NB4 (cell line): ENCODE results near the gene STUM.

ENCODE experiments used
- MAX ChIP-seq: IDR thresholded peaks from 2 replicates; pipeline ENCODE4 v1.6.1; 2011; ENCODE audit warnings: low read depth, low read length
- MYC ChIP-seq: IDR thresholded peaks from 2 replicates; pipeline ENCODE4 v1.6.1; 2011; ENCODE audit warnings: low read depth, low read length
- POLR2A ChIP-seq: IDR thresholded peaks from 2 replicates; pipeline ENCODE4 v1.6.1; 2011; ENCODE audit warnings: mild to moderate bottlenecking; ENCODE audit not compliant: insufficient read length; ENCODE audit errors: extremely low read depth
- TF ChIP-seq, protein P1 (sequence below): IDR thresholded peaks from one replicate; pipeline ENCODE4 v1.5.1; 2012; ENCODE audit warnings: low read depth, low read length

DNA sequence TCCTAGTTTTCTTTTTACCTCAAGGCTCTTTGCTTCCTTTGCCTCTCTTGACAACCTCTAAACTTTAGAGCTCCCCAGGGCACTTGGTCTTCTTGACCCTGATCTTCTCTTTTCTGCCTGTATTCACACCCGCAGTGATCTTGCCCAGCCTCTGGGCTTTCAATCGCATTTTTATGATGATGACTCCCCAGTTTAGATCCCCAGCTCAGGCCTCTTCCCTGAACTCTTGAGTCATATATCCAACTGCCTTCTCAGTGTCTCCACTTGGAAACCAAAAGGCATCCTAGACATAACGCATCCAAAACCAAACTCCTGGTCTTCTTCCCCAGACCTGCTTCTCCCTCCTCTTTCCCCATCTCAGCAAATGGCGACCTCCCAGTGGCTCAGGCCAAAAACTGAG, 6.5 kb downstream of the STUM start:
- TF ChIP-seq, protein P1, sequence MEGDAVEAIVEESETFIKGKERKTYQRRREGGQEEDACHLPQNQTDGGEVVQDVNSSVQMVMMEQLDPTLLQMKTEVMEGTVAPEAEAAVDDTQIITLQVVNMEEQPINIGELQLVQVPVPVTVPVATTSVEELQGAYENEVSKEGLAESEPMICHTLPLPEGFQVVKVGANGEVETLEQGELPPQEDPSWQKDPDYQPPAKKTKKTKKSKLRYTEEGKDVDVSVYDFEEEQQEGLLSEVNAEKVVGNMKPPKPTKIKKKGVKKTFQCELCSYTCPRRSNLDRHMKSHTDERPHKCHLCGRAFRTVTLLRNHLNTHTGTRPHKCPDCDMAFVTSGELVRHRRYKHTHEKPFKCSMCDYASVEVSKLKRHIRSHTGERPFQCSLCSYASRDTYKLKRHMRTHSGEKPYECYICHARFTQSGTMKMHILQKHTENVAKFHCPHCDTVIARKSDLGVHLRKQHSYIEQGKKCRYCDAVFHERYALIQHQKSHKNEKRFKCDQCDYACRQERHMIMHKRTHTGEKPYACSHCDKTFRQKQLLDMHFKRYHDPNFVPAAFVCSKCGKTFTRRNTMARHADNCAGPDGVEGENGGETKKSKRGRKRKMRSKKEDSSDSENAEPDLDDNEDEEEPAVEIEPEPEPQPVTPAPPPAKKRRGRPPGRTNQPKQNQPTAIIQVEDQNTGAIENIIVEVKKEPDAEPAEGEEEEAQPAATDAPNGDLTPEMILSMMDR, result no peak
- no peak for TF ChIP-seq POLR2A
- no peak for TF ChIP-seq MAX
- TF ChIP-seq MYC, result no peak
